ENCODE results near the gene DNASE1L3.

The DNASE1L3 gene

GRCh38 chr3:58177747-58178527, 32.8 kb downstream of the DNASE1L3 start:
- peak; percentile 47 for DNase-seq (ENCODE audit: low read depth)

GRCh38 chr3:58176827-58177489, 33.8 kb downstream of the DNASE1L3 start:
- no peak for DNase-seq (ENCODE audit: low read depth)

GRCh38 chr3:58176185-58176530, 34.6 kb downstream of the DNASE1L3 start:
- no peak for DNase-seq (ENCODE audit: low read depth)

GRCh38 chr3:58175437-58176184, 35.2 kb downstream of the DNASE1L3 start:
- DNase-seq (ENCODE audit: low read depth) = no peak

GRCh38 chr3:58175187-58175436, 35.7 kb downstream of the DNASE1L3 start:
- no peak for DNase-seq (ENCODE audit: low read depth)

- no peak for DNase-seq (ENCODE audit: low read depth)
These were observed 36.9 kb downstream of the DNASE1L3 start for GRCh38 chr3:58173669-58174398.

- DNase-seq (ENCODE audit: low read depth) = no peak
These were observed 37.6 kb downstream of the DNASE1L3 start for GRCh38 chr3:58173029-58173668.

GRCh38 chr3:58171126-58171525, 39.6 kb downstream of the DNASE1L3 start:
- DNase-seq (ENCODE audit: low read depth) = no peak

GRCh38 chr3:58170376-58170775, 40.4 kb downstream of the DNASE1L3 start:
- no peak for DNase-seq (ENCODE audit: low read depth)

- no peak for DNase-seq (ENCODE audit: low read depth)
These were observed 41.4 kb downstream of the DNASE1L3 start for GRCh38 chr3:58169371-58169770.

- DNase-seq (ENCODE audit: low read depth) = no peak
These were observed 42.3 kb downstream of the DNASE1L3 start for GRCh38 chr3:58168498-58168897.

- peak; percentile 57 for DNase-seq (ENCODE audit: low read depth)
These were observed 43.1 kb downstream of the DNASE1L3 start for GRCh38 chr3:58167431-58168351.

GRCh38 chr3:58164906-58165821, 45.6 kb downstream of the DNASE1L3 start:
- DNase-seq (ENCODE audit: low read depth) = no peak

- DNase-seq (ENCODE audit: low read depth) = no peak
These were observed 46.4 kb downstream of the DNASE1L3 start for GRCh38 chr3:58164199-58164879.

GRCh38 chr3:58163234-58163633, 47.5 kb downstream of the DNASE1L3 start:
- no peak for DNase-seq (ENCODE audit: low read depth)

- peak; percentile 89 for DNase-seq (ENCODE audit: low read depth)
These were observed 49.1 kb downstream of the DNASE1L3 start for GRCh38 chr3:58161435-58162398.

GRCh38 chr3:58160399-58160798, 50.4 kb downstream of the DNASE1L3 start:
- no peak for DNase-seq (ENCODE audit: low read depth)
